Caco-2 (cell line): ENCODE data around the gene NIM1K. TPM values are rescaled to one million over a fixed set of nuclear protein-coding genes. Genes with fewer than 3 reads are reported as not detected.

Experiments used
- BruUV-seq: library from RNA; stranded (reverse); fragments of 400-500 nt; replicated peaks from 2 replicates; lab custom pipeline; 2021; lab: Mats Ljungman, UMichigan
- CTCF ChIA-PET: fragments of 300-600 bp; sonication (Branson Sonifier 250); formaldehyde crosslinking; loops from one replicate; lab custom pipeline; 2022; ENCODE audit warnings: antibody characterized with exemption; lab: Charles Lee
- POLR2A ChIA-PET: fragments of 300-600 bp; sonication (Branson Sonifier 250); formaldehyde crosslinking; loops from one replicate; lab custom pipeline; 2022; ENCODE audit warnings: antibody characterized with exemption; lab: Charles Lee
- DNase-seq, 2 experiments: peaks; one replicate each; pipeline versions ENCODE4 v3.0.0 to v3.0.0-alpha.2; 2020 to 2022
- H3K27me3 ChIP-seq: replicated peaks from 2 replicates; pipeline ENCODE4 v1.6.0; 2011; ENCODE audit warnings: low read length; ENCODE audit not compliant: control insufficient read depth, insufficient read depth
- H3K36me3 ChIP-seq: 2 replicates; pipeline ENCODE4 v1.5.1; 2011; ENCODE audit warnings: low read length; ENCODE audit not compliant: control insufficient read depth, insufficient read depth
- H3K4me1 ChIP-seq: fragments of 250-450 bp; sonication (Bioruptor Pico); 2 replicates; pipeline ENCODE4 v1.5.1; 2020; ENCODE audit warnings: mild to moderate bottlenecking
- H3K4me3 ChIP-seq: 2 replicates; pipeline ENCODE4 v1.5.1; 2011; ENCODE audit warnings: low read depth, mild to moderate bottlenecking, control low read depth, low read length
- H3K9me3 ChIP-seq: fragments of 250-450 bp; sonication (Bioruptor Pico); 2 replicates; pipeline ENCODE4 v1.5.1; 2020; ENCODE audit warnings: mild to moderate bottlenecking, moderate library complexity
- H3K27ac Mint-ChIP-seq: one replicate; pipeline ENCODE4 v1.8.0; 2022; ENCODE audit warnings: mixed read lengths; ENCODE audit not compliant: unreplicated experiment
- H3K27me3 Mint-ChIP-seq: one replicate; pipeline ENCODE4 v1.8.0; 2022; ENCODE audit warnings: mixed read lengths; ENCODE audit not compliant: insufficient read depth, unreplicated experiment
- H3K36me3 Mint-ChIP-seq: one replicate; pipeline ENCODE4 v1.8.0; 2022; ENCODE audit warnings: mild to moderate bottlenecking, mixed read lengths; ENCODE audit not compliant: insufficient read depth, unreplicated experiment
- H3K4me1 Mint-ChIP-seq: one replicate; pipeline ENCODE4 v1.8.0; 2022; ENCODE audit warnings: low read depth, mixed read lengths; ENCODE audit not compliant: unreplicated experiment
- H3K4me3 Mint-ChIP-seq: one replicate; pipeline ENCODE4 v1.8.0; 2022; ENCODE audit warnings: mild to moderate bottlenecking, moderate library complexity, mixed read lengths; ENCODE audit not compliant: unreplicated experiment
- H3K9me3 Mint-ChIP-seq: one replicate; pipeline ENCODE4 v1.8.0; 2022; ENCODE audit warnings: mixed read lengths; ENCODE audit not compliant: unreplicated experiment
- intact Hi-C: fragments of 100-400 bp; cut with micrococcal nuclease; formaldehyde crosslinking; loops from one replicate; pipeline ENCODE4 v1.10.0; 2022; ENCODE audit not compliant: unreplicated experiment
- total RNA-seq: library from RNA; stranded (reverse); gene quantifications from 2 replicates; pipeline ENCODE4 v1.2.3, GENCODE V29; 2022
- TF ChIP-seq, protein P1 (sequence below), 2 experiments: fragments of 200-600 bp in 1 of 2; IDR thresholded peaks; 1 replicate in 1 of 2; 2 replicates in 1 of 2; pipeline versions ENCODE4 v1.5.1 to v1.8.0; 2011 to 2022; ENCODE audit warnings: antibody characterized with exemption in 1 of 2, control low read depth in 1 of 2, inconsistent platforms in 1 of 2, low read depth in 1 of 2, low read length in 1 of 2, mild to moderate bottlenecking in 1 of 2, moderate library complexity in 1 of 2; ENCODE audit not compliant: insufficient read depth in 1 of 2, severe bottlenecking in 1 of 2, unreplicated experiment in 1 of 2

NIM1K gene
- total RNA-seq, 1 experiment from 2014 or later, result not detected

DNA sequence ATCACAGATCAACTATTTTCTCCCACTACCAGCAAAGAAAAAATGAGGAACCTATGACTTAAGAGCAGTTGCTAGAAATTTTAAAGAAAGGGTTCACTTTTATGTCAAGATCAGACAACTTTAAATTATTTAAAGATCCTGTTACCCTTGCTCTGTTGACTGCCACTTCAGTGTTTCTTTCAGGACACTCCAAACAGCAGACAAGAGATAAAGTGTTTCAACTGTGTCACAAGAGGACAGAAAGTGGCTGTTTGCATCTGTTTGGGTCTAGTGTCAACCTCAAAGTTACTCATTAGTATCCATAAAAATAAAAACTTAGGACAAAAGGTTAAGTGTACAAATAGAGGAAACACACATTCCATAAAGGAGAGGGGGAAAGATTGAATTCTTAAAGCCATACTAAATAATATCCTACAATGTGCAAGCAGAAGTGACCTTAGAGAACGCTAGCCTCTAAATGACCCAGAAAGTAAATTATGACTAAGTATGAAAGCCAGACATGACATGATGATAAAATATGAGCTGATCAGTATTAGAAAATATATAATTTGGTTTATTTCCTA, 96.3 kb downstream of the NIM1K start:
- no peak for DNase-seq
- Histone ChIP-seq H3K4me1 (peaks cover 6% of the 10 kb centered on the region), H3K36me3 (peaks cover 3% of the 10 kb centered on the region), H3K9me3 (no peaks in the 10 kb centered on the region), H3K4me3 (no peak overlapping the region), H3K27me3 (no peaks in the 10 kb centered on the region)
- intact Hi-C loops, result no loop called here
- BruUV-seq, result no TSS peak
- Mint-ChIP-seq H3K27me3 (no peaks in the 10 kb centered on the region), H3K9me3 (no peaks in the 10 kb centered on the region), H3K36me3 (peaks cover 75% of the 10 kb centered on the region), H3K27ac (no peak overlapping the region), H3K4me1 (peaks cover 6% of the 10 kb centered on the region), H3K4me3 (no peak overlapping the region)
- TF ChIP-seq, protein P1, sequence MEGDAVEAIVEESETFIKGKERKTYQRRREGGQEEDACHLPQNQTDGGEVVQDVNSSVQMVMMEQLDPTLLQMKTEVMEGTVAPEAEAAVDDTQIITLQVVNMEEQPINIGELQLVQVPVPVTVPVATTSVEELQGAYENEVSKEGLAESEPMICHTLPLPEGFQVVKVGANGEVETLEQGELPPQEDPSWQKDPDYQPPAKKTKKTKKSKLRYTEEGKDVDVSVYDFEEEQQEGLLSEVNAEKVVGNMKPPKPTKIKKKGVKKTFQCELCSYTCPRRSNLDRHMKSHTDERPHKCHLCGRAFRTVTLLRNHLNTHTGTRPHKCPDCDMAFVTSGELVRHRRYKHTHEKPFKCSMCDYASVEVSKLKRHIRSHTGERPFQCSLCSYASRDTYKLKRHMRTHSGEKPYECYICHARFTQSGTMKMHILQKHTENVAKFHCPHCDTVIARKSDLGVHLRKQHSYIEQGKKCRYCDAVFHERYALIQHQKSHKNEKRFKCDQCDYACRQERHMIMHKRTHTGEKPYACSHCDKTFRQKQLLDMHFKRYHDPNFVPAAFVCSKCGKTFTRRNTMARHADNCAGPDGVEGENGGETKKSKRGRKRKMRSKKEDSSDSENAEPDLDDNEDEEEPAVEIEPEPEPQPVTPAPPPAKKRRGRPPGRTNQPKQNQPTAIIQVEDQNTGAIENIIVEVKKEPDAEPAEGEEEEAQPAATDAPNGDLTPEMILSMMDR (IDR thresholded peaks at IDR 0.05; ENCODE audit: insufficient read depth in 1 of 2, low read depth in 1 of 2, low read length in 1 of 2, severe bottlenecking in 1 of 2, unreplicated experiment in 1 of 2), result no peak
- ChIA-PET CTCF (no interaction called here), POLR2A (no interaction called here)

DNA sequence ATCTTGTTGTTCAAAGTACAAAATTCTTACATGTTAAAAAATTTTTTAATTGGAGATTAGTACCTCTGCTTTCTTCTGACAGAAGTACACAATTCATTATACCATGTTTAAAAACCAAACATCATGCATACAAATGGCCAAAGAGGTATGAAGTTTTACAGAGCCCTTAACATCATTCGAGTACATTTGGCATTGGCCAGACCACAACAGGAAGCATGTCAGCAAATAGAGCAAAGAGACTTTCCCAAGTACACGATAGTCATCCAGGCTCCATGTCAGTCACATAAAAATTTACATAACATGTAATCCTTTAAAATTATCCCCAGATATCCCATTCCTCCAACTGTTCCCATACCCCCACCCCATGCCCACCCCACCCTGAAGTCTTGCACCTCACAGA, 98.7 kb downstream of the NIM1K start:
- peaks cover 6% of the 10 kb centered on the region for H3K4me1 Mint-ChIP-seq
- ChIA-PET POLR2A (interaction anchor here (0.5 to 1.1 kb wide), 2 partner anchors 22 to 700 kb away, joined by 3 to 5 read pairs; partner anchors contain the start of gene HMGCS1), CTCF (interaction anchor here (0.6 kb wide), 1 partner anchor 10 kb away, joined by 4 read pairs; no protein-coding TSS in a partner anchor)
- H3K27ac Mint-ChIP-seq, result no peak overlapping the region
- peaks cover 88% of the 10 kb centered on the region for H3K36me3 Mint-ChIP-seq
- no peaks in the 10 kb centered on the region for H3K27me3 Mint-ChIP-seq
- H3K9me3 ChIP-seq, result no peaks in the 10 kb centered on the region
- peaks cover 10% of the 10 kb centered on the region for H3K36me3 ChIP-seq
- H3K4me3 ChIP-seq, result no peak overlapping the region
- no peaks in the 10 kb centered on the region for H3K9me3 Mint-ChIP-seq
- H3K4me1 ChIP-seq, result peaks cover 6% of the 10 kb centered on the region
- TF ChIP-seq, protein P1 (IDR thresholded peaks at IDR 0.05; ENCODE audit: insufficient read depth in 1 of 2, low read depth in 1 of 2, low read length in 1 of 2, severe bottlenecking in 1 of 2, unreplicated experiment in 1 of 2), result no peak
- H3K4me3 Mint-ChIP-seq, result no peak overlapping the region
- DNase-seq, result no peak
- intact Hi-C loops, result loop anchor here (5.0 kb wide), 1 partner anchor 63 kb away; no protein-coding TSS in a partner anchor
- BruUV-seq, result no TSS peak
- H3K27me3 ChIP-seq, result no peaks in the 10 kb centered on the region

DNA sequence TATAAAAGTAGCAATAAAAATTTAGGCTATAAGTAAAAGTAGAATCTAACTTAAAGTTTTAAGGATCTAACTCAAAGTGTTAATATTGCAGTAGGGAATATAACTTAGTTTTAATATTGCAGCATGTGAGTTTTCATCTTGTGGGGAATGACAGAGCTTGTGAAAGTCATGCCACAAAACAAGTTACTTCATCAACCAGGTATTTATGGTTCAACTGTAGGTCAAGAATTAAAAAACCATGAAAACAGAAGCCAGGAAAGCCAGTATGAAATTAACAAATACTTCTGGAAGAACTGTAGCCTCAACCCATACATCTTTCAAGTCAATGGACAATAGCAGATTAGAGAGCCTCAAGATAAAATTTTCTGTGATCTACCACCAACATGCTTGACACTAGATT, 102.2 kb downstream of the NIM1K start:
- Histone ChIP-seq H3K4me1 (peaks cover 6% of the 10 kb centered on the region), H3K36me3 (peaks cover 10% of the 10 kb centered on the region), H3K9me3 (no peaks in the 10 kb centered on the region), H3K4me3 (no peak overlapping the region), H3K27me3 (no peaks in the 10 kb centered on the region)
- Mint-ChIP-seq H3K36me3 (peaks cover 97% of the 10 kb centered on the region), H3K4me1 (peaks cover 6% of the 10 kb centered on the region), H3K4me3 (no peak overlapping the region), H3K27me3 (no peaks in the 10 kb centered on the region), H3K27ac (no peak overlapping the region), H3K9me3 (no peaks in the 10 kb centered on the region)
- ChIA-PET CTCF (no interaction called here), POLR2A (no interaction called here)
- intact Hi-C loops, result loop anchor here (5.0 kb wide), 1 partner anchor 67 kb away; no protein-coding TSS in a partner anchor
- BruUV-seq, result no TSS peak
- no peak for DNase-seq
- TF ChIP-seq, protein P1 (IDR thresholded peaks at IDR 0.05; ENCODE audit: insufficient read depth in 1 of 2, low read depth in 1 of 2, low read length in 1 of 2, severe bottlenecking in 1 of 2, unreplicated experiment in 1 of 2), result no peak
